GM12878 (cell line): ENCODE measurements around the gene ADAMTS13. TPM values are rescaled to one million over a fixed set of nuclear protein-coding genes. Genes with fewer than 3 reads are reported as not detected.

Experiments
- ATAC-seq: fragments of 200-7000 bp; cut with Tn5 transposase; 3 replicates; pipeline ENCODE4 v1.9.1; 2020; ENCODE audit warnings: mild to moderate bottlenecking, moderate library complexity
- BruUV-seq: library from RNA; stranded (reverse); fragments of 400-500 nt; replicated peaks from 2 replicates; lab custom pipeline; 2021; lab: Mats Ljungman, UMichigan
- CTCF ChIA-PET: fragments of 300-600 bp; sonication (Branson Sonifier 250); formaldehyde crosslinking; extraction: SDS; loops from one replicate; lab custom pipeline; 2021; ENCODE audit warnings: inconsistent platforms; lab: Yijun Ruan, JAX
- POLR2A ChIA-PET: fragments of 350-600 bp; formaldehyde crosslinking; extraction: SDS; loops from one replicate; lab custom pipeline; 2021; ENCODE audit warnings: inconsistent platforms; lab: Charles Lee
- RAD21 ChIA-PET: fragments of 300-600 bp; sonication (Branson Sonifier 250); formaldehyde crosslinking; loops from one replicate; lab custom pipeline; 2023; ENCODE audit warnings: antibody characterized with exemption; ENCODE audit not compliant: unreplicated experiment; lab: Charles Lee
- SMC1A ChIA-PET: fragments of 300-600 bp; sonication (Branson Sonifier 250); formaldehyde crosslinking; loops from one replicate; lab custom pipeline; 2023; ENCODE audit not compliant: unreplicated experiment, uncharacterized antibody; lab: Charles Lee
- DNase-seq: peaks from one replicate; pipeline ENCODE4 v3.0.0-alpha.2; 2011; ENCODE audit warnings: low read depth, low spot score
- FAIRE-seq: peaks from 3 replicates; lab custom pipeline; 2011; peaks lifted over from hg19 to GRCh38; lab: Jason Lieb, UNC
- H2AFZ ChIP-seq: 2 replicates; pipeline ENCODE4 v1.6.0; 2011; ENCODE audit warnings: low read depth, low read length, control low read depth; ENCODE audit not compliant: control insufficient read depth
- H3K27ac ChIP-seq: 2 replicates; pipeline ENCODE4 v1.5.1; 2011; ENCODE audit warnings: control low read depth; ENCODE audit not compliant: control insufficient read depth, insufficient read depth
- H3K27me3 ChIP-seq, 2 experiments: replicated peaks in 1 of 2; 2 replicates each; pipeline versions ENCODE4 v1.6.0 to v1.6.1; 2011; ENCODE audit warnings: low read length in 1 of 2; ENCODE audit not compliant: control insufficient read depth in 2 of 2, insufficient read depth in 2 of 2
- H3K36me3 ChIP-seq, 2 experiments: 2 replicates each; pipeline ENCODE4 v1.5.1; 2011; ENCODE audit warnings: low read length in 1 of 2; ENCODE audit not compliant: control insufficient read depth in 2 of 2, insufficient read depth in 2 of 2
- H3K4me1 ChIP-seq: 2 replicates; pipeline ENCODE4 v1.6.1; 2011; ENCODE audit warnings: mild to moderate bottlenecking, low read length, moderate library complexity, mixed read lengths; ENCODE audit not compliant: control insufficient read depth, insufficient read depth
- H3K4me2 ChIP-seq: 2 replicates; pipeline ENCODE4 v1.6.0; 2011; ENCODE audit warnings: control low read depth; ENCODE audit not compliant: control insufficient read depth, insufficient read depth
- H3K4me3 ChIP-seq: fragments of 200-600 bp; sonication (generic); 2 replicates; pipeline ENCODE4 v1.5.1; 2016
- H3K79me2 ChIP-seq: 2 replicates; pipeline ENCODE4 v1.6.0; 2011; ENCODE audit warnings: low read length; ENCODE audit not compliant: control insufficient read depth, insufficient read depth
- H3K9ac ChIP-seq: 2 replicates; pipeline ENCODE4 v1.8.0; 2011; ENCODE audit warnings: low read length, control low read depth, mixed read lengths; ENCODE audit not compliant: control insufficient read depth, insufficient read depth
- H3K9me3 ChIP-seq: replicated peaks from 3 replicates; pipeline ENCODE4 v1.5.1; 2011; ENCODE audit warnings: mild to moderate bottlenecking, low read length; ENCODE audit not compliant: control insufficient read depth, insufficient read depth
- H4K20me1 ChIP-seq: 2 replicates; pipeline ENCODE4 v1.6.0; 2011; ENCODE audit not compliant: control insufficient read depth, insufficient read depth
- CBX3 ChIP-seq: fragments of 200-600 bp; sonication (generic); IDR thresholded peaks from 2 replicates; pipeline ENCODE4 v1.6.1; 2016; ENCODE audit warnings: low read depth, borderline replicate concordance
- FOXK2 ChIP-seq: fragments of 450-650 bp; IDR thresholded peaks from 2 replicates; pipeline ENCODE4 v1.6.1; 2017; ENCODE audit warnings: mild to moderate bottlenecking, moderate library complexity
- NFXL1 ChIP-seq: fragments of 450-650 bp; IDR thresholded peaks from 2 replicates; pipeline ENCODE4 v1.6.1; 2017; ENCODE audit warnings: antibody characterized with exemption, mild to moderate bottlenecking, borderline replicate concordance
- SREBF1 ChIP-seq: IDR thresholded peaks from 2 replicates; pipeline ENCODE4 v1.6.1; 2012; ENCODE audit warnings: mild to moderate bottlenecking, low read length
- STAT1 ChIP-seq: fragments of 450-650 bp; conservative IDR thresholded peaks from 2 replicates; pipeline ENCODE4 v1.6.1; 2014; ENCODE audit warnings: antibody characterized with exemption, mild to moderate bottlenecking
- STAT3 ChIP-seq: IDR thresholded peaks from 2 replicates; pipeline ENCODE4 v1.6.1; 2011; ENCODE audit warnings: low read depth, low read length, improper control_type of control experiment
- WGBS: methylation state at CpG from one replicate; pipeline ENCODE4 v1.1.6; 2016; ENCODE audit warnings: low lambda C conversion rate; ENCODE audit not compliant: insufficient replicate concordance, insufficient coverage; ENCODE audit errors: missing lambda C conversion rate; 5-methylcytosine and 5-hydroxymethylcytosine counted together
- in situ Hi-C: fragments of 300-500 bp; cut with MboI; formaldehyde crosslinking; loops from 9 replicates; pipeline ENCODE4 v1.14.3; 2018; ENCODE audit warnings: mixed read lengths
- intact Hi-C: fragments of 100-400 bp; cut with micrococcal nuclease; formaldehyde crosslinking; loops from one replicate; pipeline ENCODE4 v1.14.2; 2022; ENCODE audit not compliant: unreplicated experiment
- polyA plus RNA-seq, 11 experiments: library from polyadenylated mRNA; depleted of rRNA in 4 of 11; unstranded in 6 of 11; stranded (reverse) in 5 of 11; fragments of >200 nt; fragmentation: Nextera tagmentation in 4 of 11; fragmentation: Illumina TruSeq in 1 of 11; extraction: Ambion mirVana in 4 of 11; extraction: Trizol in 1 of 11; gene quantifications; 1 replicate in 1 of 11; 2 replicates in 10 of 11; pipeline versions ENCODE4 v1.2.1 to v1.2.3, GENCODE V29; 2011 to 2016; ENCODE audit warnings: inconsistent platforms in 2 of 11, missing spikeins in 2 of 11, low read depth in 1 of 11
- total RNA-seq, 4 experiments: library from RNA; depleted of rRNA in 3 of 4; stranded (reverse); fragments of >200 nt in 3 of 4; fragmentation: Illumina TruSeq in 1 of 4; extraction: Trizol in 1 of 4; gene quantifications; 2 replicates each; pipeline versions ENCODE4 v1.2.1 to v1.2.3, GENCODE V29; 2013 to 2021
- TF ChIP-seq, protein P1 (sequence below): fragments of 450-650 bp; IDR thresholded peaks from 2 replicates; pipeline ENCODE4 v1.6.1; 2016; ENCODE audit warnings: mild to moderate bottlenecking, moderate library complexity, borderline replicate concordance
- TF ChIP-seq, protein P2 (sequence below): fragments of 450-650 bp; IDR thresholded peaks from 2 replicates; pipeline ENCODE4 v1.6.1; 2014; ENCODE audit warnings: mild to moderate bottlenecking
- TF ChIP-seq, protein P3 (sequence below): IDR thresholded peaks from 2 replicates; pipeline ENCODE4 v1.6.1; 2012; ENCODE audit warnings: low read depth, low read length, improper control_type of control experiment
- TF ChIP-seq, protein P4 (sequence below): IDR thresholded peaks from 2 replicates; pipeline ENCODE4 v1.6.1; 2012; ENCODE audit warnings: low read depth, low read length, improper control_type of control experiment
- TF ChIP-seq, protein P5 (sequence below): IDR thresholded peaks from 2 replicates; pipeline ENCODE4 v1.6.1; 2012; ENCODE audit warnings: mild to moderate bottlenecking, low read depth, low read length

The ADAMTS13 gene
- total and polyA plus RNA-seq, 10 of the 15 experiments (the other 5 are each of a cell fraction or from before 2014, with no cell fraction given) = 0.08 to 2.4 (median 0.28) TPM

DNA sequence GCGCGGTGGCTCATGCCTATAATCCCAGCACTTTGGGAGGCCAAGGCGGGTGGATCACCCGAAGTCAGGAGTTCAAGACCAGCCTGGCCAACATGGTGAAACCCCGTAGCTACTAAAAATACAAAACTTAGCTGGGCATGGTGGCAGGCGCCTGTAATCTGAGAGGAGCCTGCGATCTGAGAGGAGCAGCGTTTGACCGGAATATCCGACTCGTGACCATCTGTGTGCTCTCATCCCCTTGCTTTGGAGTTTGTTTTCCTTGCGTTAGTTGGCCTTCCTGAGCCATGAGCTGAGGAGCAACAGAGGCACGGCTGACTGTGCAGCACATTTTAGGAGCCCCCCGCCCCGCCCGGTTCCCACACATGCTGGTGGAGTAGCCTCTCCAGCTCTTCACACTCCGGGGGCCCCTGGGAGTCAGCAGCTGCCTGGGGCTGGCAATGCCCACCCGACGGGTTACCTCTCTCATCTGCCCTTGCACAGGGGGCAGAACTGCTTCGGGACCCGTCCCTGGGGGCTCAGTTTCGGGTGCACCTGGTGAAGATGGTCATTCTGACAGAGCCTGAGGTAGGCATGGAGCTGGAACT, 3.0 kb downstream of the ADAMTS13 start:
- POLR2A ChIA-PET = no interaction called here
- no peak for FAIRE-seq
- H3K9me3 ChIP-seq = no peaks in the 10 kb centered on the region; the same call in 2 of the 3 replicates
- no peak for TF ChIP-seq SREBF1
- TF ChIP-seq, protein P1, sequence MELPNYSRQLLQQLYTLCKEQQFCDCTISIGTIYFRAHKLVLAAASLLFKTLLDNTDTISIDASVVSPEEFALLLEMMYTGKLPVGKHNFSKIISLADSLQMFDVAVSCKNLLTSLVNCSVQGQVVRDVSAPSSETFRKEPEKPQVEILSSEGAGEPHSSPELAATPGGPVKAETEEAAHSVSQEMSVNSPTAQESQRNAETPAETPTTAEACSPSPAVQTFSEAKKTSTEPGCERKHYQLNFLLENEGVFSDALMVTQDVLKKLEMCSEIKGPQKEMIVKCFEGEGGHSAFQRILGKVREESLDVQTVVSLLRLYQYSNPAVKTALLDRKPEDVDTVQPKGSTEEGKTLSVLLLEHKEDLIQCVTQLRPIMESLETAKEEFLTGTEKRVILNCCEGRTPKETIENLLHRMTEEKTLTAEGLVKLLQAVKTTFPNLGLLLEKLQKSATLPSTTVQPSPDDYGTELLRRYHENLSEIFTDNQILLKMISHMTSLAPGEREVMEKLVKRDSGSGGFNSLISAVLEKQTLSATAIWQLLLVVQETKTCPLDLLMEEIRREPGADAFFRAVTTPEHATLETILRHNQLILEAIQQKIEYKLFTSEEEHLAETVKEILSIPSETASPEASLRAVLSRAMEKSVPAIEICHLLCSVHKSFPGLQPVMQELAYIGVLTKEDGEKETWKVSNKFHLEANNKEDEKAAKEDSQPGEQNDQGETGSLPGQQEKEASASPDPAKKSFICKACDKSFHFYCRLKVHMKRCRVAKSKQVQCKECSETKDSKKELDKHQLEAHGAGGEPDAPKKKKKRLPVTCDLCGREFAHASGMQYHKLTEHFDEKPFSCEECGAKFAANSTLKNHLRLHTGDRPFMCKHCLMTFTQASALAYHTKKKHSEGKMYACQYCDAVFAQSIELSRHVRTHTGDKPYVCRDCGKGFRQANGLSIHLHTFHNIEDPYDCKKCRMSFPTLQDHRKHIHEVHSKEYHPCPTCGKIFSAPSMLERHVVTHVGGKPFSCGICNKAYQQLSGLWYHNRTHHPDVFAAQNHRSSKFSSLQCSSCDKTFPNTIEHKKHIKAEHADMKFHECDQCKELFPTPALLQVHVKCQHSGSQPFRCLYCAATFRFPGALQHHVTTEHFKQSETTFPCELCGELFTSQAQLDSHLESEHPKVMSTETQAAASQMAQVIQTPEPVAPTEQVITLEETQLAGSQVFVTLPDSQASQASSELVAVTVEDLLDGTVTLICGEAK = no peak
- TF ChIP-seq, protein P2, sequence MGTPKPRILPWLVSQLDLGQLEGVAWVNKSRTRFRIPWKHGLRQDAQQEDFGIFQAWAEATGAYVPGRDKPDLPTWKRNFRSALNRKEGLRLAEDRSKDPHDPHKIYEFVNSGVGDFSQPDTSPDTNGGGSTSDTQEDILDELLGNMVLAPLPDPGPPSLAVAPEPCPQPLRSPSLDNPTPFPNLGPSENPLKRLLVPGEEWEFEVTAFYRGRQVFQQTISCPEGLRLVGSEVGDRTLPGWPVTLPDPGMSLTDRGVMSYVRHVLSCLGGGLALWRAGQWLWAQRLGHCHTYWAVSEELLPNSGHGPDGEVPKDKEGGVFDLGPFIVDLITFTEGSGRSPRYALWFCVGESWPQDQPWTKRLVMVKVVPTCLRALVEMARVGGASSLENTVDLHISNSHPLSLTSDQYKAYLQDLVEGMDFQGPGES = no peak
- TF ChIP-seq STAT3 = no peak
- TF ChIP-seq, protein P3, sequence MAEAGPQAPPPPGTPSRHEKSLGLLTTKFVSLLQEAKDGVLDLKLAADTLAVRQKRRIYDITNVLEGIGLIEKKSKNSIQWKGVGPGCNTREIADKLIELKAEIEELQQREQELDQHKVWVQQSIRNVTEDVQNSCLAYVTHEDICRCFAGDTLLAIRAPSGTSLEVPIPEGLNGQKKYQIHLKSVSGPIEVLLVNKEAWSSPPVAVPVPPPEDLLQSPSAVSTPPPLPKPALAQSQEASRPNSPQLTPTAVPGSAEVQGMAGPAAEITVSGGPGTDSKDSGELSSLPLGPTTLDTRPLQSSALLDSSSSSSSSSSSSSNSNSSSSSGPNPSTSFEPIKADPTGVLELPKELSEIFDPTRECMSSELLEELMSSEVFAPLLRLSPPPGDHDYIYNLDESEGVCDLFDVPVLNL = no peak
- TF ChIP-seq CBX3 = no peak
- TF ChIP-seq, protein P4, sequence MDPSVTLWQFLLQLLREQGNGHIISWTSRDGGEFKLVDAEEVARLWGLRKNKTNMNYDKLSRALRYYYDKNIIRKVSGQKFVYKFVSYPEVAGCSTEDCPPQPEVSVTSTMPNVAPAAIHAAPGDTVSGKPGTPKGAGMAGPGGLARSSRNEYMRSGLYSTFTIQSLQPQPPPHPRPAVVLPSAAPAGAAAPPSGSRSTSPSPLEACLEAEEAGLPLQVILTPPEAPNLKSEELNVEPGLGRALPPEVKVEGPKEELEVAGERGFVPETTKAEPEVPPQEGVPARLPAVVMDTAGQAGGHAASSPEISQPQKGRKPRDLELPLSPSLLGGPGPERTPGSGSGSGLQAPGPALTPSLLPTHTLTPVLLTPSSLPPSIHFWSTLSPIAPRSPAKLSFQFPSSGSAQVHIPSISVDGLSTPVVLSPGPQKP = no peak
- TF ChIP-seq NFXL1 = no peak
- TF ChIP-seq FOXK2 = no peak
- TF ChIP-seq STAT1 = no peak
- TF ChIP-seq, protein P5, sequence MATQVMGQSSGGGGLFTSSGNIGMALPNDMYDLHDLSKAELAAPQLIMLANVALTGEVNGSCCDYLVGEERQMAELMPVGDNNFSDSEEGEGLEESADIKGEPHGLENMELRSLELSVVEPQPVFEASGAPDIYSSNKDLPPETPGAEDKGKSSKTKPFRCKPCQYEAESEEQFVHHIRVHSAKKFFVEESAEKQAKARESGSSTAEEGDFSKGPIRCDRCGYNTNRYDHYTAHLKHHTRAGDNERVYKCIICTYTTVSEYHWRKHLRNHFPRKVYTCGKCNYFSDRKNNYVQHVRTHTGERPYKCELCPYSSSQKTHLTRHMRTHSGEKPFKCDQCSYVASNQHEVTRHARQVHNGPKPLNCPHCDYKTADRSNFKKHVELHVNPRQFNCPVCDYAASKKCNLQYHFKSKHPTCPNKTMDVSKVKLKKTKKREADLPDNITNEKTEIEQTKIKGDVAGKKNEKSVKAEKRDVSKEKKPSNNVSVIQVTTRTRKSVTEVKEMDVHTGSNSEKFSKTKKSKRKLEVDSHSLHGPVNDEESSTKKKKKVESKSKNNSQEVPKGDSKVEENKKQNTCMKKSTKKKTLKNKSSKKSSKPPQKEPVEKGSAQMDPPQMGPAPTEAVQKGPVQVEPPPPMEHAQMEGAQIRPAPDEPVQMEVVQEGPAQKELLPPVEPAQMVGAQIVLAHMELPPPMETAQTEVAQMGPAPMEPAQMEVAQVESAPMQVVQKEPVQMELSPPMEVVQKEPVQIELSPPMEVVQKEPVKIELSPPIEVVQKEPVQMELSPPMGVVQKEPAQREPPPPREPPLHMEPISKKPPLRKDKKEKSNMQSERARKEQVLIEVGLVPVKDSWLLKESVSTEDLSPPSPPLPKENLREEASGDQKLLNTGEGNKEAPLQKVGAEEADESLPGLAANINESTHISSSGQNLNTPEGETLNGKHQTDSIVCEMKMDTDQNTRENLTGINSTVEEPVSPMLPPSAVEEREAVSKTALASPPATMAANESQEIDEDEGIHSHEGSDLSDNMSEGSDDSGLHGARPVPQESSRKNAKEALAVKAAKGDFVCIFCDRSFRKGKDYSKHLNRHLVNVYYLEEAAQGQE = no peak

More for the DNA sequence above, 3.0 kb downstream of the ADAMTS13 start:
- Histone ChIP-seq H3K27ac (no peak overlapping the region), H3K79me2 (no peaks in the 10 kb centered on the region), H2AFZ (no peak overlapping the region), H3K27me3 (no peaks in the 10 kb centered on the region; a peak in 1 of 4 replicates), H3K36me3 (no peaks in the 10 kb centered on the region), H3K4me1 (peaks cover 24% of the 10 kb centered on the region), H3K4me3 (no peak overlapping the region), H3K9ac (no peak overlapping the region), H3K4me2 (no peak overlapping the region), H4K20me1 (no peaks in the 10 kb centered on the region)
- intact Hi-C loops = no loop called here
- no peak for ATAC-seq
- SMC1A ChIA-PET = no interaction called here
- no TSS peak for BruUV-seq
- CTCF ChIA-PET = interaction anchor here (0.6 kb wide), 1 partner anchor 746 kb away, joined by 4 read pairs; no protein-coding TSS in a partner anchor
- WGBS = 51% methylated on average over 22 of the region's 22 CpGs
- DNase-seq = no peak
- in situ Hi-C loops = no loop called here
- RAD21 ChIA-PET = interaction anchor here (0.9 to 1.4 kb wide), 2 partner anchors 9 to 35 kb away, joined by 3 to 4 read pairs; no protein-coding TSS in a partner anchor
